ENCODE measurements around the gene ATP2A1.

GRCh38 chr16:28951410-28951943, 73.2 kb downstream of the ATP2A1 start:
- no peak for TF ChIP-seq CTCF (IDR thresholded peaks at IDR 0.05)
- TF ChIP-seq POLR2A (IDR thresholded peaks at IDR 0.05): no peak

Data from uterus (tissue), 2 donors.